Calu3 (cell line): ENCODE results near the gene SPOCK1. TPM values are rescaled to one million over a fixed set of nuclear protein-coding genes. Genes with fewer than 3 reads are reported as not detected.

Experiments used
- BruUV-seq: library from RNA; stranded (reverse); fragments of 400-500 nt; replicated peaks from 2 replicates; lab custom pipeline; 2021; lab: Mats Ljungman, UMichigan
- CTCF ChIA-PET: fragments of 300-600 bp; sonication (Branson Sonifier 250); formaldehyde crosslinking; loops from one replicate; lab custom pipeline; 2022; ENCODE audit warnings: antibody characterized with exemption; lab: Charles Lee
- DNase-seq: peaks from one replicate; pipeline ENCODE4 v3.0.0; 2022
- H3K27ac Mint-ChIP-seq: one replicate; pipeline ENCODE4 v1.8.0; 2022; ENCODE audit warnings: mixed read lengths; ENCODE audit not compliant: unreplicated experiment
- H3K27me3 Mint-ChIP-seq: one replicate; pipeline ENCODE4 v1.8.0; 2022; ENCODE audit warnings: mixed read lengths; ENCODE audit not compliant: unreplicated experiment
- H3K36me3 Mint-ChIP-seq: one replicate; pipeline ENCODE4 v1.8.0; 2022; ENCODE audit warnings: mild to moderate bottlenecking, moderate library complexity, mixed read lengths; ENCODE audit not compliant: insufficient read depth, unreplicated experiment
- H3K4me1 Mint-ChIP-seq: one replicate; pipeline ENCODE4 v1.8.0; 2022; ENCODE audit warnings: mild to moderate bottlenecking, low read depth, mixed read lengths; ENCODE audit not compliant: unreplicated experiment
- H3K4me3 Mint-ChIP-seq: one replicate; pipeline ENCODE4 v1.8.0; 2022; ENCODE audit warnings: mild to moderate bottlenecking, low read depth, moderate library complexity, mixed read lengths; ENCODE audit not compliant: unreplicated experiment
- H3K9me3 Mint-ChIP-seq: one replicate; pipeline ENCODE4 v1.8.0; 2022; ENCODE audit warnings: low read depth, mixed read lengths; ENCODE audit not compliant: unreplicated experiment
- intact Hi-C: fragments of 100-400 bp; cut with micrococcal nuclease; formaldehyde crosslinking; loops from one replicate; pipeline ENCODE4 v1.10.0; 2022; ENCODE audit not compliant: unreplicated experiment
- total RNA-seq: library from RNA; stranded (reverse); gene quantifications from 2 replicates; pipeline ENCODE4 v1.2.3, GENCODE V29; 2022
- TF ChIP-seq, protein P1 (sequence below): fragments of 200-600 bp; IDR thresholded peaks from one replicate; pipeline ENCODE4 v1.8.0; 2022; ENCODE audit warnings: antibody characterized with exemption; ENCODE audit not compliant: unreplicated experiment

SPOCK1 gene
- total RNA-seq, 1 experiment from 2014 or later = 3.2 TPM

DNA sequence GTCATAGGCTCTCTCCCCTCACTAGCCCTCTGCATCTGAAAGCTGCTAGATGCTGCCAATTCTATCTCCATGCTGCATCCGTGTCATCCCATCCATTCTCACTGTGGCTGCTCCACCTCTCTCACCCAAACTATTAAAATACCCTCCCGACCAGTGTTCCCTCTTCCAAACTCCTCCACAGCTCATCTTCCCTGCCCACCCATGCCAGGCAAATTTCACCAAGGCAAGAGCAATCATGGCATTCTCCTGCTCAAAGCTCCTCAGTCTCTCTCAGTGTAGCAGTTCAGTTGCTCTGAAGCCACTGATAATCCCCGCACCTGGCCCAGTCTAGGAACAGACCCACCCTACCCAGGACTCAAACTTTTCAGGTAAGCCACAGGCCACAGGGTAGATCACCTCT is 48.4 kb downstream of the SPOCK1 start:
- no peak overlapping the region for H3K4me3 Mint-ChIP-seq
- H3K4me1 Mint-ChIP-seq = no peaks in the 10 kb centered on the region
- CTCF ChIA-PET = interaction anchor here (0.5 kb wide), 1 partner anchor 227 kb away, joined by 3 read pairs; no protein-coding TSS in a partner anchor
- H3K27me3 Mint-ChIP-seq = peaks cover 70% of the 10 kb centered on the region
- no peak for DNase-seq
- intact Hi-C loops = no loop called here
- no peak overlapping the region for H3K27ac Mint-ChIP-seq
- H3K9me3 Mint-ChIP-seq = no peaks in the 10 kb centered on the region
- TF ChIP-seq, protein P1, sequence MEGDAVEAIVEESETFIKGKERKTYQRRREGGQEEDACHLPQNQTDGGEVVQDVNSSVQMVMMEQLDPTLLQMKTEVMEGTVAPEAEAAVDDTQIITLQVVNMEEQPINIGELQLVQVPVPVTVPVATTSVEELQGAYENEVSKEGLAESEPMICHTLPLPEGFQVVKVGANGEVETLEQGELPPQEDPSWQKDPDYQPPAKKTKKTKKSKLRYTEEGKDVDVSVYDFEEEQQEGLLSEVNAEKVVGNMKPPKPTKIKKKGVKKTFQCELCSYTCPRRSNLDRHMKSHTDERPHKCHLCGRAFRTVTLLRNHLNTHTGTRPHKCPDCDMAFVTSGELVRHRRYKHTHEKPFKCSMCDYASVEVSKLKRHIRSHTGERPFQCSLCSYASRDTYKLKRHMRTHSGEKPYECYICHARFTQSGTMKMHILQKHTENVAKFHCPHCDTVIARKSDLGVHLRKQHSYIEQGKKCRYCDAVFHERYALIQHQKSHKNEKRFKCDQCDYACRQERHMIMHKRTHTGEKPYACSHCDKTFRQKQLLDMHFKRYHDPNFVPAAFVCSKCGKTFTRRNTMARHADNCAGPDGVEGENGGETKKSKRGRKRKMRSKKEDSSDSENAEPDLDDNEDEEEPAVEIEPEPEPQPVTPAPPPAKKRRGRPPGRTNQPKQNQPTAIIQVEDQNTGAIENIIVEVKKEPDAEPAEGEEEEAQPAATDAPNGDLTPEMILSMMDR = no peak
- no TSS peak for BruUV-seq
- H3K36me3 Mint-ChIP-seq = no peaks in the 10 kb centered on the region

DNA sequence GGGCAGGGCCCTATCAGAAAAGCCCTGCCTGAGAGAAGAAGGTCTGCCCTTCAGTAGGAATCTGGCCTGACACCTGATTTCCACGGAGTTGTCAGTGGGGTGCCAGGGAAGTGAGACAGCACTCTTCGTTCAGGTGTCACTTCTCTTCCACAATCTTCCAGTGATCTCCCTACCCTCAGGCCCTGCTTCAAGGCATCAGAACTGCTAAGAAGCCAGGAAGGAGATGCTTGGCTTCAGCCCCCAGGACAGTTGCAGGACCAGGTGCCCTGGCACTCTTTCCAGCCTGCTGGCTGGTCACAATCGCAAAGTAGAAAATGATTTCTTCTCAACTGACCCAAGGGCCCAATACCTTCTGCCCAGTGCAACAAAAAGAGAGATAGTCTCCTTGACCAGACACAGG is 50.3 kb downstream of the SPOCK1 start:
- Mint-ChIP-seq H3K4me1 (no peaks in the 10 kb centered on the region), H3K9me3 (no peaks in the 10 kb centered on the region), H3K4me3 (no peak overlapping the region), H3K36me3 (no peaks in the 10 kb centered on the region), H3K27ac (no peak overlapping the region), H3K27me3 (peaks cover 76% of the 10 kb centered on the region)
- CTCF ChIA-PET = no interaction called here
- TF ChIP-seq, protein P1 = no peak
- intact Hi-C loops = no loop called here
- no TSS peak for BruUV-seq
- no peak for DNase-seq

DNA sequence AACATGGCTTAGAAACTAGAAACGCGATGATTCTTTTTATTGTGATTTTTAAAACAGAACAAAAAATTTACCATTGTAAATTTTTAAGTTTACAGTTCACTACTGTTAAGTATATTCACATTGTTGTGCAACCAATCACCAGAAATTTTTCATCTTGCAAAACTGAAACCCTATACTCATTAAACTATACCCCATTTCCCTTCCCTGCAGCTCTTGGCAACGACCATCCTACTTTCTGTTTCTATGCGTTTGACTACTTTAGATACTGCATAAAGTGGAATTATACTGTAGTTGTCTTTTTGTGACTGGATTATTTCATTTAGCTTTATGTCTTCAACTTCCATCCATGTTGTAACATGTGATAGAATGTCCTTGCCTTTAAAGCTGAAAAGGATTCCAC is 52.5 kb downstream of the SPOCK1 start:
- Mint-ChIP-seq H3K9me3 (no peaks in the 10 kb centered on the region), H3K4me1 (no peaks in the 10 kb centered on the region), H3K27me3 (peaks cover 90% of the 10 kb centered on the region), H3K36me3 (no peaks in the 10 kb centered on the region), H3K4me3 (no peak overlapping the region), H3K27ac (no peak overlapping the region)
- intact Hi-C loops = no loop called here
- CTCF ChIA-PET = no interaction called here
- DNase-seq = no peak
- BruUV-seq = no TSS peak
- TF ChIP-seq, protein P1 = no peak

DNA sequence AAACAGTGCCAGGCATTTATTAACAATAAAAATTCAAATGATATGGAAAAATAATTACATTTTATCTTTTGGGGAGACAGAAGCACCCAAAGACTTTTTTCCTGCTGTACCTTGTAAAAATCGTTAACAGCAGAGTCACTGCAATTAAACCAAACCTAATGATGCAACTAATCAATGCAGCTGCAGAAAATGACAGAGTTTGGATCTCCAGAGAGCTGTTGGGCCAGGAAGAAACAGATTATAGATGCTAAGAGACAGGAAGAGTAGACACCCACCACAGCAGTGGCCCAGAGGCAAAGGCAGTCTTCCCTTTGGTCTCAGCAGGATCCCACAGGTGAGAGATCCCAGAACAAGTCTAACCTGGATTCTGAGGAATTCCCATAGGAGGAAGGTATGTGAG is 53.0 kb downstream of the SPOCK1 start:
- no peaks in the 10 kb centered on the region for H3K36me3 Mint-ChIP-seq
- intact Hi-C loops = no loop called here
- CTCF ChIA-PET = no interaction called here
- no peak overlapping the region for H3K27ac Mint-ChIP-seq
- BruUV-seq = no TSS peak
- no peak overlapping the region for H3K4me3 Mint-ChIP-seq
- H3K9me3 Mint-ChIP-seq = no peaks in the 10 kb centered on the region
- no peak for DNase-seq
- TF ChIP-seq, protein P1 = no peak
- peaks cover 90% of the 10 kb centered on the region for H3K27me3 Mint-ChIP-seq
- H3K4me1 Mint-ChIP-seq = no peaks in the 10 kb centered on the region
